CD4-positive, CD25-positive, alpha-beta regulatory T cell (primary cell): ENCODE results near the gene TANK. TPM values are rescaled to one million over a fixed set of nuclear protein-coding genes. Genes with fewer than 3 reads are reported as not detected.
A peak's percentile ranks its signal among the peaks of the same experiment; 100 is the strongest.
"Not testable (repeated sequence)": the region's sequence is repeated elsewhere in the genome, so short reads cannot be mapped to it uniquely, and the experiment has no call there.

Source experiments
- ATAC-seq, 2 donors: fragments of 150-1000 bp; cut with Tn5 transposase; one replicate each; pipeline ENCODE4 v1.10.0; 2021; ENCODE audit warnings: low read depth in 2 of 2, moderate number of reproducible peaks in 2 of 2, moderate library complexity in 1 of 2
- DNase-seq, 3 donors: peaks; one replicate each; pipeline versions ENCODE4 v3.0.0 to v3.0.0-alpha.2; 2012 to 2022; ENCODE audit warnings: mixed read lengths in 1 of 3
- H3K27ac ChIP-seq: one replicate; pipeline ENCODE4 v1.7.0; 2013; ENCODE audit warnings: mild to moderate bottlenecking, low read length; ENCODE audit not compliant: insufficient read depth, poor library complexity, severe bottlenecking
- H3K27me3 ChIP-seq: one replicate; pipeline ENCODE4 v1.7.0; 2013; ENCODE audit warnings: low read length; ENCODE audit not compliant: control insufficient read depth, insufficient read depth
- H3K36me3 ChIP-seq: one replicate; pipeline ENCODE4 v1.7.0; 2013; ENCODE audit warnings: mild to moderate bottlenecking, low read length, moderate library complexity; ENCODE audit not compliant: control insufficient read depth, insufficient read depth
- H3K4me1 ChIP-seq: 2 replicates; pipeline ENCODE4 v1.7.0; 2013; ENCODE audit warnings: mild to moderate bottlenecking, low read length; ENCODE audit not compliant: insufficient read depth, control insufficient read depth, poor library complexity, severe bottlenecking
- H3K4me3 ChIP-seq: one replicate; pipeline ENCODE4 v1.7.0; 2013; ENCODE audit warnings: low read depth, mild to moderate bottlenecking, low read length, moderate library complexity
- H3K9me3 ChIP-seq, 2 experiments: 1 replicate in 1 of 2; 2 replicates in 1 of 2; pipeline ENCODE4 v1.7.0; 2013; ENCODE audit warnings: low read length in 2 of 2, mild to moderate bottlenecking in 1 of 2, moderate library complexity in 1 of 2; ENCODE audit not compliant: control insufficient read depth in 2 of 2
- H3K27ac Mint-ChIP-seq, 3 donors: one replicate each; pipeline ENCODE4 v1.8.0; 2020 to 2022; ENCODE audit warnings: mild to moderate bottlenecking in 3 of 3, mixed read lengths in 3 of 3, moderate library complexity in 2 of 3
- H3K27me3 Mint-ChIP-seq: one replicate; pipeline ENCODE4 v1.8.0; 2022; ENCODE audit warnings: mild to moderate bottlenecking, mixed read lengths
- H3K36me3 Mint-ChIP-seq: one replicate; pipeline ENCODE4 v1.8.0; 2020; ENCODE audit warnings: mixed read lengths
- H3K4me1 Mint-ChIP-seq, 4 donors: one replicate each; pipeline ENCODE4 v1.8.0; 2020 to 2022; ENCODE audit warnings: mixed read lengths in 4 of 4, mild to moderate bottlenecking in 1 of 4
- H3K4me3 Mint-ChIP-seq, 4 donors: one replicate each; pipeline ENCODE4 v1.8.0; 2020 to 2022; ENCODE audit warnings: mild to moderate bottlenecking in 4 of 4, mixed read lengths in 4 of 4, moderate library complexity in 3 of 4
- H3K9me3 Mint-ChIP-seq, 7 donors: one replicate each; pipeline ENCODE4 v1.8.0; 2020 to 2022; ENCODE audit warnings: mixed read lengths in 7 of 7, mild to moderate bottlenecking in 3 of 7, moderate library complexity in 2 of 7
- polyA plus RNA-seq, 4 donors: library from polyadenylated mRNA; unstranded; fragments of 300-500 nt; fragmentation: Illumina TruSeq; gene quantifications; one replicate each; pipeline ENCODE4 v1.2.3, GENCODE V29; 2021
- total RNA-seq: library from RNA; stranded (reverse); gene quantifications from one replicate; pipeline ENCODE4 v1.2.3, GENCODE V29; 2022

Gene TANK
- total and polyA plus RNA-seq, 5 donors from 2014 or later, result 84.5 to 182 (median 90.2) TPM

- not testable (repeated sequence) for DNase-seq, ATAC-seq, H3K27me3 ChIP-seq, H3K27ac ChIP-seq, H3K27me3 Mint-ChIP-seq, H3K9me3 Mint-ChIP-seq, H3K4me3 ChIP-seq, H3K4me3 Mint-ChIP-seq, H3K9me3 ChIP-seq
- Mint-ChIP-seq H3K36me3 (peaks cover 48% of the 10 kb centered on the region), H3K4me1 (peaks cover 55 to 80% (median 71%) of the 10 kb centered on the region in 4 donors), H3K27ac (peak overlapping the region in 1 of 3 donors; percentile 1)
- peaks cover 30% of the 10 kb centered on the region for H3K4me1 ChIP-seq
- peaks cover 29% of the 10 kb centered on the region for H3K36me3 ChIP-seq
These were observed 35.4 kb downstream of the TANK start for GRCh38 chr2:161195602-161196001.

- Histone ChIP-seq H3K27ac (peak overlapping the region; percentile 45), H3K4me3 (peak overlapping the region; percentile 66), H3K27me3 (no peaks in the 10 kb centered on the region), H3K4me1 (peaks cover 23% of the 10 kb centered on the region), H3K36me3 (peaks cover 41% of the 10 kb centered on the region), H3K9me3 (no peaks in the 10 kb centered on the region)
- peaks cover 38% of the 10 kb centered on the region for H3K36me3 Mint-ChIP-seq
- peaks cover 49 to 64% (median 54%) of the 10 kb centered on the region in 4 donors for H3K4me1 Mint-ChIP-seq
- H3K27ac Mint-ChIP-seq, result peak overlapping the region; percentile 70 to 90 (median 73)
- DNase-seq, result peak in 2 of 3 donors; percentile 11 to 41
- H3K27me3 Mint-ChIP-seq, result no peaks in the 10 kb centered on the region
- H3K9me3 Mint-ChIP-seq, result peaks cover 0 to 4% (median 0%) of the 10 kb centered on the region in 7 donors
- ATAC-seq, result peak; percentile 57 to 71
- peak overlapping the region; percentile 43 to 66 (median 52) for H3K4me3 Mint-ChIP-seq
These were observed 39.9 kb downstream of the TANK start for GRCh38 chr2:161199912-161200701.

GRCh38 chr2:161204846-161205245 lies 44.6 kb downstream of the TANK start:
- no peaks in the 10 kb centered on the region for H3K9me3 ChIP-seq
- Mint-ChIP-seq H3K9me3 (no peaks in the 10 kb centered on the region), H3K4me1 (peaks cover 29 to 45% (median 31%) of the 10 kb centered on the region in 4 donors), H3K4me3 (no peak overlapping the region), H3K27me3 (no peaks in the 10 kb centered on the region), H3K27ac (no peak overlapping the region), H3K36me3 (peaks cover 16% of the 10 kb centered on the region)
- no peak for DNase-seq
- H3K27me3 ChIP-seq, result no peaks in the 10 kb centered on the region
- H3K4me1 ChIP-seq, result peaks cover 10% of the 10 kb centered on the region
- H3K4me3 ChIP-seq, result no peak overlapping the region
- peaks cover 53% of the 10 kb centered on the region for H3K36me3 ChIP-seq
- ATAC-seq, result no peak
- H3K27ac ChIP-seq, result no peak overlapping the region

DNA sequence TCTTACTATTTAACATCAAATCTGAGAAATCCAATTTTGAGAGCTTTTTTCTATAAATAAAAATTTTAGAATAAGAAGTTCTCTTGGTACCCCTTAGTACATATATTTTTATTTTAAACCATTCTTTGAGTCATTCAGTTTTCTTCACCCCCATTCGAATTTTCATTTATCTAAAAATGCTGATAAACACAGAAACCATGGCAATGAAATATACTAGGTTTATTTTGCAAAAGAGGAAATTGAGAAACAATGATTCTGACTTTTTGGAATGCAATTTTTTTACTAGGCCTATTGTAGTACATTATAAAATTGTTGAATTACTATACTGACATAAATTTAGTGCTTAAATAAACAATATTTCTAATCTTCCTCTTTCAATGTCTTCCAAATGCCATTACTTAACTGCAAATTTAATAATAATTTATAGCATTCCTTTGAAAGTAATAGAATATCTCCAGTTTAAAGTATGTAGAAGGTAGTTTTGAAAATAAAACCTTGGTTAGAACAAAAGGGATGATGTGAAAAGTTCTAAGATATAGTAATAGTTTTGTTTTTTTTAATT lies 46.3 kb downstream of the TANK start:
- Mint-ChIP-seq H3K27ac (no peak overlapping the region), H3K27me3 (no peaks in the 10 kb centered on the region), H3K9me3 (no peaks in the 10 kb centered on the region), H3K4me1 (peaks cover 19 to 40% (median 23%) of the 10 kb centered on the region in 4 donors), H3K36me3 (peaks cover 24% of the 10 kb centered on the region), H3K4me3 (no peak overlapping the region)
- peaks cover 58% of the 10 kb centered on the region for H3K36me3 ChIP-seq
- ATAC-seq (no peak), DNase-seq (no peak)
- no peaks in the 10 kb centered on the region for H3K4me1 ChIP-seq
- H3K4me3 ChIP-seq, result no peak overlapping the region
- no peaks in the 10 kb centered on the region for H3K9me3 ChIP-seq
- no peak overlapping the region for H3K27ac ChIP-seq
- H3K27me3 ChIP-seq, result no peaks in the 10 kb centered on the region

GRCh38 chr2:161207941-161208340 lies 47.7 kb downstream of the TANK start:
- Histone ChIP-seq H3K27me3 (no peaks in the 10 kb centered on the region), H3K4me1 (no peaks in the 10 kb centered on the region), H3K27ac (no peak overlapping the region), H3K4me3 (no peak overlapping the region), H3K9me3 (no peaks in the 10 kb centered on the region), H3K36me3 (peaks cover 69% of the 10 kb centered on the region)
- H3K36me3 Mint-ChIP-seq, result peaks cover 30% of the 10 kb centered on the region
- H3K27me3 Mint-ChIP-seq, result no peaks in the 10 kb centered on the region
- peaks cover 15 to 40% (median 25%) of the 10 kb centered on the region in 4 donors for H3K4me1 Mint-ChIP-seq
- H3K4me3 Mint-ChIP-seq, result no peak overlapping the region
- H3K9me3 Mint-ChIP-seq, result no peaks in the 10 kb centered on the region
- ATAC-seq (no peak), DNase-seq (no peak)
- peak overlapping the region in 1 of 3 donors; percentile 5 for H3K27ac Mint-ChIP-seq

DNA sequence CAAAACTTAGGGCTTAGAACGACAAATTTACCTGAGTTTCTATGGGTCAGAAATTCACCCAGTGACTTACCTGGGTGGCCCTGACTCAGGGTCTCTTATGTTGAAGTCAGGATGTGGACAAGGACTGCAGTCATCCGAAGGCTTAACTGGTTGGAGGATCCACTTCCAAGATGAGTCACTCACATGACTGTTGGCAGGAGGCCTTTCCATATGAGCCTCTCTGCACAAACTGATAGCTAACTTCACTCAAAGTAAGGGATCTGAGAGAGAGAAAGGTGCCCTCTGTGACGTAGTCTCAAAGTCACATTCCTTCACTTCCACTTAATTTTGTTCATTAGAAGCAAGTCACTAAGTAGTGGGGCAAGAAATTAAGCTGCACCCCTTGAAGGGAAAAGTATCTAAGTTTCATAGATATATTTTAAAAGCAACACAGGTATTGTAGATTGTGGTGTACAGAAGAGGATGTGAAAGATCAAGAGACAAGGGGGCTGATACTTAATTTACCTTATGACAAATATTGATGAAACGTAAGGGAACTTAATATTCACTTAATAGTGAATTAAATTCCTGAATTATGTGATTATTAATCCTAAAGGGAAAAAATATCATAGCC lies 48.4 kb downstream of the TANK start:
- no peak overlapping the region for H3K27ac ChIP-seq
- H3K4me3 Mint-ChIP-seq, result no peak overlapping the region
- no peaks in the 10 kb centered on the region for H3K27me3 ChIP-seq
- DNase-seq (no peak), ATAC-seq (no peak)
- no peaks in the 10 kb centered on the region for H3K4me1 ChIP-seq
- peaks cover 29% of the 10 kb centered on the region for H3K36me3 Mint-ChIP-seq
- no peaks in the 10 kb centered on the region for H3K9me3 Mint-ChIP-seq
- H3K4me1 Mint-ChIP-seq, result peaks cover 16 to 33% (median 25%) of the 10 kb centered on the region in 4 donors
- H3K27me3 Mint-ChIP-seq, result no peaks in the 10 kb centered on the region
- H3K9me3 ChIP-seq, result no peaks in the 10 kb centered on the region
- peak overlapping the region in 2 of 3 donors; percentile 11 to 52 for H3K27ac Mint-ChIP-seq
- H3K4me3 ChIP-seq, result no peak overlapping the region
- H3K36me3 ChIP-seq, result peaks cover 68% of the 10 kb centered on the region

DNA sequence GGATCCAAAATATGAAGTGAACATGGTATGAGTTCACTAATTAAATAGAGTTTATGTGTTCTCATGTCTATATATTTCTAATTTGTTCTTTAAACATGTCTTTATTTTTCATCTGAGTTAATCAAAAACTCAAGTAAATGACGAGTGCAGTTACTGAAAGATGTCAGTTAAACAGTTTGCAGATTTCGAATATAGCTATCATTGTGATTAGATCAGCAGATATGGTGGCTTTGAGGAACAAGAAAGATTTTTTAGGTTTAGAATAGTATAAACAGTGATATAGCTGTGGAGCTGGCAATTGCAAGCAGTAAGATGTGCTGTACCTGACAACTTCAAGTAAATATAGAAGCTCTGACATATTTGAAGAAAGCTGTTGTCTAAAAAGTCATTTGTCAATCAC lies 49.7 kb downstream of the TANK start:
- Histone ChIP-seq H3K27ac (no peak overlapping the region), H3K4me1 (peaks cover 3% of the 10 kb centered on the region), H3K27me3 (no peaks in the 10 kb centered on the region), H3K9me3 (no peaks in the 10 kb centered on the region), H3K4me3 (no peak overlapping the region), H3K36me3 (peaks cover 66% of the 10 kb centered on the region)
- Mint-ChIP-seq H3K4me3 (no peak overlapping the region), H3K36me3 (peaks cover 23% of the 10 kb centered on the region), H3K27ac (no peak overlapping the region), H3K4me1 (peaks cover 20 to 32% (median 26%) of the 10 kb centered on the region in 4 donors), H3K9me3 (no peaks in the 10 kb centered on the region), H3K27me3 (no peaks in the 10 kb centered on the region)
- ATAC-seq (no peak), DNase-seq (no peak)
